Measurements from ENCODE around the gene SH3TC1.

SH3TC1 gene

GRCh38 chr4:8267077-8267476 lies 68.0 kb downstream of the SH3TC1 start:
- no peak for ATAC-seq
- no peak overlapping the region for H3K27ac Mint-ChIP-seq
- H3K9me3 Mint-ChIP-seq: no peaks in the 10 kb centered on the region
- H3K27me3 Mint-ChIP-seq: peaks cover 65% of the 10 kb centered on the region
- no peaks in the 10 kb centered on the region for H3K36me3 Mint-ChIP-seq
- H3K4me1 Mint-ChIP-seq: no peaks in the 10 kb centered on the region
- no peak overlapping the region for H3K4me3 Mint-ChIP-seq

- no peaks in the 10 kb centered on the region for H3K9me3 Mint-ChIP-seq
- no peak overlapping the region for H3K4me3 Mint-ChIP-seq
- peaks cover 73% of the 10 kb centered on the region for H3K27me3 Mint-ChIP-seq
- no peaks in the 10 kb centered on the region for H3K4me1 Mint-ChIP-seq
- H3K27ac Mint-ChIP-seq: no peak overlapping the region
- ATAC-seq: no peak
- H3K36me3 Mint-ChIP-seq: no peaks in the 10 kb centered on the region
These were observed 69.1 kb downstream of the SH3TC1 start for GRCh38 chr4:8268211-8268610.

- Mint-ChIP-seq H3K9me3 (no peaks in the 10 kb centered on the region), H3K36me3 (no peaks in the 10 kb centered on the region), H3K4me3 (no peak overlapping the region), H3K27me3 (peaks cover 73% of the 10 kb centered on the region), H3K27ac (no peak overlapping the region), H3K4me1 (no peaks in the 10 kb centered on the region)
- ATAC-seq: no peak
These were observed 69.9 kb downstream of the SH3TC1 start for GRCh38 chr4:8268901-8269534.

GRCh38 chr4:8269535-8270417 lies 70.7 kb downstream of the SH3TC1 start, which contains the start of gene HTRA3:
HTRA3 (plus strand) TSS chr4:8269754; CDS start chr4:8269969, 215 bp downstream.
- Mint-ChIP-seq H3K9me3 (no peaks in the 10 kb centered on the region), H3K27me3 (peaks cover 73% of the 10 kb centered on the region), H3K4me3 (no peak within 1 kb of the TSS), H3K4me1 (no peaks in the 10 kb centered on the region), H3K36me3 (no peaks in the 10 kb centered on the region), H3K27ac (no peak within 1 kb of the TSS)
- ATAC-seq: no peak

GRCh38 chr4:8270418-8270771 lies 71.3 kb downstream of the SH3TC1 start:
- no peaks in the 10 kb centered on the region for H3K36me3 Mint-ChIP-seq
- H3K27ac Mint-ChIP-seq: no peak overlapping the region
- H3K27me3 Mint-ChIP-seq: peaks cover 74% of the 10 kb centered on the region
- H3K4me3 Mint-ChIP-seq: no peak overlapping the region
- no peak for ATAC-seq
- H3K4me1 Mint-ChIP-seq: no peaks in the 10 kb centered on the region
- H3K9me3 Mint-ChIP-seq: no peaks in the 10 kb centered on the region

- Mint-ChIP-seq H3K9me3 (no peaks in the 10 kb centered on the region), H3K36me3 (no peaks in the 10 kb centered on the region), H3K4me1 (no peaks in the 10 kb centered on the region), H3K4me3 (no peak overlapping the region), H3K27ac (no peak overlapping the region), H3K27me3 (peaks cover 80% of the 10 kb centered on the region)
- ATAC-seq: no peak
These were observed 72.1 kb downstream of the SH3TC1 start for GRCh38 chr4:8270912-8271815.

GRCh38 chr4:8271821-8272220 lies 72.7 kb downstream of the SH3TC1 start:
- Mint-ChIP-seq H3K4me3 (no peak overlapping the region), H3K36me3 (no peaks in the 10 kb centered on the region), H3K9me3 (no peaks in the 10 kb centered on the region), H3K27ac (no peak overlapping the region), H3K4me1 (no peaks in the 10 kb centered on the region), H3K27me3 (peaks cover 81% of the 10 kb centered on the region)
- ATAC-seq: no peak

- Mint-ChIP-seq H3K4me1 (no peaks in the 10 kb centered on the region), H3K4me3 (no peak overlapping the region), H3K9me3 (no peaks in the 10 kb centered on the region), H3K36me3 (no peaks in the 10 kb centered on the region), H3K27me3 (peaks cover 88% of the 10 kb centered on the region), H3K27ac (no peak overlapping the region)
- ATAC-seq: no peak
These were observed 73.7 kb downstream of the SH3TC1 start for GRCh38 chr4:8272472-8273428.

GRCh38 chr4:8273450-8273849 lies 74.4 kb downstream of the SH3TC1 start:
- Mint-ChIP-seq H3K4me3 (no peak overlapping the region), H3K27ac (no peak overlapping the region)
- no peak for ATAC-seq

GRCh38 chr4:8274066-8274652 lies 75.1 kb downstream of the SH3TC1 start:
- Mint-ChIP-seq H3K27me3 (peaks cover 82% of the 10 kb centered on the region), H3K36me3 (no peaks in the 10 kb centered on the region), H3K4me3 (no peak overlapping the region), H3K27ac (no peak overlapping the region), H3K4me1 (no peaks in the 10 kb centered on the region), H3K9me3 (no peaks in the 10 kb centered on the region)
- ATAC-seq: no peak

More at GRCh38 chr4:8273450-8273849, 74.4 kb downstream of the SH3TC1 start:
- no peaks in the 10 kb centered on the region for H3K9me3 Mint-ChIP-seq
- H3K4me1 Mint-ChIP-seq: no peaks in the 10 kb centered on the region
- peaks cover 84% of the 10 kb centered on the region for H3K27me3 Mint-ChIP-seq
- no peaks in the 10 kb centered on the region for H3K36me3 Mint-ChIP-seq

GRCh38 chr4:8274765-8275547 lies 75.9 kb downstream of the SH3TC1 start:
- Mint-ChIP-seq H3K36me3 (no peaks in the 10 kb centered on the region), H3K27me3 (peaks cover 87% of the 10 kb centered on the region), H3K27ac (no peak overlapping the region), H3K9me3 (no peaks in the 10 kb centered on the region), H3K4me1 (no peaks in the 10 kb centered on the region), H3K4me3 (no peak overlapping the region)
- no peak for ATAC-seq

- H3K9me3 Mint-ChIP-seq: no peaks in the 10 kb centered on the region
- ATAC-seq: no peak
- H3K4me1 Mint-ChIP-seq: no peaks in the 10 kb centered on the region
- no peak overlapping the region for H3K4me3 Mint-ChIP-seq
- peaks cover 86% of the 10 kb centered on the region for H3K27me3 Mint-ChIP-seq
- no peak overlapping the region for H3K27ac Mint-ChIP-seq
- H3K36me3 Mint-ChIP-seq: no peaks in the 10 kb centered on the region
These were observed 76.4 kb downstream of the SH3TC1 start for GRCh38 chr4:8275548-8275910.

GRCh38 chr4:8276358-8277240 lies 77.5 kb downstream of the SH3TC1 start:
- H3K27me3 Mint-ChIP-seq: peaks cover 75% of the 10 kb centered on the region
- H3K36me3 Mint-ChIP-seq: no peaks in the 10 kb centered on the region

More at GRCh38 chr4:8276358-8277240, 77.5 kb downstream of the SH3TC1 start:
- H3K27ac Mint-ChIP-seq: no peak overlapping the region
- no peaks in the 10 kb centered on the region for H3K4me1 Mint-ChIP-seq
- no peaks in the 10 kb centered on the region for H3K9me3 Mint-ChIP-seq
- no peak for ATAC-seq
- no peak overlapping the region for H3K4me3 Mint-ChIP-seq
